ENCODE data around the gene CTCF. TPM values are rescaled to one million over a fixed set of nuclear protein-coding genes. Genes with fewer than 3 reads are reported as not detected.

CTCF gene
- total RNA-seq, 1 donor from 2014 or later: 36.0 TPM

GRCh38 chr16:67675999-67676398 lies 113.7 kb downstream of the CTCF start:
- Histone ChIP-seq H3K27me3 (no peaks in the 10 kb centered on the region), H3K9me3 (no peaks in the 10 kb centered on the region), H3K4me3 (no peak overlapping the region), H3K27ac (no peak overlapping the region), H3K36me3 (no peaks in the 10 kb centered on the region), H3K4me1 (peaks cover 25% of the 10 kb centered on the region)
- ATAC-seq (no peak), DNase-seq (no peak)
- TF ChIP-seq, protein P1, sequence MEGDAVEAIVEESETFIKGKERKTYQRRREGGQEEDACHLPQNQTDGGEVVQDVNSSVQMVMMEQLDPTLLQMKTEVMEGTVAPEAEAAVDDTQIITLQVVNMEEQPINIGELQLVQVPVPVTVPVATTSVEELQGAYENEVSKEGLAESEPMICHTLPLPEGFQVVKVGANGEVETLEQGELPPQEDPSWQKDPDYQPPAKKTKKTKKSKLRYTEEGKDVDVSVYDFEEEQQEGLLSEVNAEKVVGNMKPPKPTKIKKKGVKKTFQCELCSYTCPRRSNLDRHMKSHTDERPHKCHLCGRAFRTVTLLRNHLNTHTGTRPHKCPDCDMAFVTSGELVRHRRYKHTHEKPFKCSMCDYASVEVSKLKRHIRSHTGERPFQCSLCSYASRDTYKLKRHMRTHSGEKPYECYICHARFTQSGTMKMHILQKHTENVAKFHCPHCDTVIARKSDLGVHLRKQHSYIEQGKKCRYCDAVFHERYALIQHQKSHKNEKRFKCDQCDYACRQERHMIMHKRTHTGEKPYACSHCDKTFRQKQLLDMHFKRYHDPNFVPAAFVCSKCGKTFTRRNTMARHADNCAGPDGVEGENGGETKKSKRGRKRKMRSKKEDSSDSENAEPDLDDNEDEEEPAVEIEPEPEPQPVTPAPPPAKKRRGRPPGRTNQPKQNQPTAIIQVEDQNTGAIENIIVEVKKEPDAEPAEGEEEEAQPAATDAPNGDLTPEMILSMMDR (IDR thresholded peaks at IDR 0.05): no peak
- intact Hi-C loops (cut with DNase I): loop anchor here (10.0 kb wide), 1 partner anchor 249 kb away; no protein-coding TSS in a partner anchor

GRCh38 chr16:67676516-67676915 lies 114.2 kb downstream of the CTCF start:
- no peaks in the 10 kb centered on the region for H3K36me3 ChIP-seq
- intact Hi-C loops (cut with DNase I): loop anchor here (10.0 kb wide), 1 partner anchor 248 kb away; no protein-coding TSS in a partner anchor
- TF ChIP-seq, protein P1 (IDR thresholded peaks at IDR 0.05): no peak
- no peaks in the 10 kb centered on the region for H3K9me3 ChIP-seq
- ATAC-seq (no peak), DNase-seq (no peak)
- peaks cover 25% of the 10 kb centered on the region for H3K4me1 ChIP-seq
- H3K4me3 ChIP-seq: no peak overlapping the region
- H3K27me3 ChIP-seq: no peaks in the 10 kb centered on the region
- no peak overlapping the region for H3K27ac ChIP-seq

DNA sequence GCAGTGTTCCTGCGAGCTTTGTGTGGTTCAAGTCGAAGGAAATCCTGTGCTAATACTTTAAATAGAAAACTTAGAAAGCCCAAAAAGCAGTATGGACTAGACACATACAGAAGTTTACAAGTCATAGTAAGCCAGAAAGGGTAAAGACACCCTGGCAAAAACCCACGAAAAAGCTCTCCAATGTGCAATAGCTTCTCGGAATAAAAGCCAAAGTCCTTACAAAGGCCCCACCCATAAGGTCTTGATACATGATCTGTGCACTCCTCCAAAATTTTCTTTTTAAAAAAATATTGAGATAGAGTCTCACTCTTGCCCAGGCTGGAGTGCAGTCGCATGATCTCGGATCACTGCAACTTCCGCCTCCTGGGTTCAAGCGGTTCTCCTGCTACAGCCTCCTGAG lies 114.6 kb downstream of the CTCF start:
- Histone ChIP-seq H3K4me1 (peaks cover 25% of the 10 kb centered on the region), H3K36me3 (no peaks in the 10 kb centered on the region), H3K9me3 (no peaks in the 10 kb centered on the region), H3K27ac (no peak overlapping the region), H3K27me3 (no peaks in the 10 kb centered on the region), H3K4me3 (no peak overlapping the region)
- intact Hi-C loops (cut with DNase I): loop anchor here (10.0 kb wide), 1 partner anchor 248 kb away; no protein-coding TSS in a partner anchor
- ATAC-seq (no peak), DNase-seq (no peak)
- TF ChIP-seq, protein P1 (IDR thresholded peaks at IDR 0.05): no peak

GRCh38 chr16:67677712-67678111 lies 115.4 kb downstream of the CTCF start:
- Histone ChIP-seq H3K27me3 (no peaks in the 10 kb centered on the region), H3K4me3 (no peak overlapping the region), H3K4me1 (peaks cover 21% of the 10 kb centered on the region), H3K36me3 (no peaks in the 10 kb centered on the region), H3K27ac (no peak overlapping the region), H3K9me3 (no peaks in the 10 kb centered on the region)
- intact Hi-C loops (cut with DNase I): loop anchor here (10.0 kb wide), 1 partner anchor 247 kb away; no protein-coding TSS in a partner anchor
- TF ChIP-seq, protein P1 (IDR thresholded peaks at IDR 0.05): no peak
- ATAC-seq: no peak
- DNase-seq: no peak

GRCh38 chr16:67678354-67679023 lies 116.2 kb downstream of the CTCF start:
- intact Hi-C loops (cut with DNase I): loop anchor here (10.0 kb wide), 1 partner anchor 246 kb away; no protein-coding TSS in a partner anchor
- H3K4me1 ChIP-seq: peaks cover 14% of the 10 kb centered on the region
- no peak overlapping the region for H3K27ac ChIP-seq
- no peaks in the 10 kb centered on the region for H3K36me3 ChIP-seq
- H3K4me3 ChIP-seq: no peak overlapping the region
- H3K9me3 ChIP-seq: no peaks in the 10 kb centered on the region
- ATAC-seq (no peak), DNase-seq (no peak)
- no peaks in the 10 kb centered on the region for H3K27me3 ChIP-seq
- TF ChIP-seq, protein P1 (IDR thresholded peaks at IDR 0.05): no peak

Measured in upper lobe of right lung (tissue), 1 donor.